ENCODE results near the gene VGLL4.

DNA sequence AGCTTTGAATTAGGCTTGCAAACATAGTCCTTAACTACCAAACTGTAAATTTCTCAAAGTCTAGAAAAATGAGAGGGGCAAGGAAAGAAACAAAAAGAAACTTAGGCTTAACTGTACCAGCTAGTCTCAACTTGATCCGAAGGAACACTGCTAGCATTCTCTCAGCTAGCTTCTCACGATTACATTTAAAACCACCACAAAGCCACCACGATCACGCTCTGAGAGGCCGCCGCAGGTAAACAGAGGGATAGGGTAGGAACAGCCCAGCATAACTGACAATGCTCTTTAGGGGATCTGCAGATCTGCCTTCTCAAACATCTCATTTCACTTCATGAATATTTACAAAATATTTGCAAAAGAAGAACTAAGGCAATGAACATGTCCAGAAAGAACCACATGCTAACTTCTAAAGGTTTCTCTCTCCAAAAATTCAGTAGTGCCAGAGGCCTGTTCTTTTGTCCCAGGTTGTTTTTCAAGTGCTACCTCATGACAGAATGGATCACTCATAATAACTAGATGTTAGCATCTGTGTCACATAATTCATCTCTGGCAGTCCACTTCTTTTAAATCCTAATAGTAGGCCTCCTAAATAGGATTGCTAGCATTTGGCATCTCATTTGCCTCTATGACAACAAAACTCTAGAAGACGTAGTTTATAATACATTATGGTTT, 18.9 kb downstream of the VGLL4 start:
- TF ChIP-seq, protein P1, sequence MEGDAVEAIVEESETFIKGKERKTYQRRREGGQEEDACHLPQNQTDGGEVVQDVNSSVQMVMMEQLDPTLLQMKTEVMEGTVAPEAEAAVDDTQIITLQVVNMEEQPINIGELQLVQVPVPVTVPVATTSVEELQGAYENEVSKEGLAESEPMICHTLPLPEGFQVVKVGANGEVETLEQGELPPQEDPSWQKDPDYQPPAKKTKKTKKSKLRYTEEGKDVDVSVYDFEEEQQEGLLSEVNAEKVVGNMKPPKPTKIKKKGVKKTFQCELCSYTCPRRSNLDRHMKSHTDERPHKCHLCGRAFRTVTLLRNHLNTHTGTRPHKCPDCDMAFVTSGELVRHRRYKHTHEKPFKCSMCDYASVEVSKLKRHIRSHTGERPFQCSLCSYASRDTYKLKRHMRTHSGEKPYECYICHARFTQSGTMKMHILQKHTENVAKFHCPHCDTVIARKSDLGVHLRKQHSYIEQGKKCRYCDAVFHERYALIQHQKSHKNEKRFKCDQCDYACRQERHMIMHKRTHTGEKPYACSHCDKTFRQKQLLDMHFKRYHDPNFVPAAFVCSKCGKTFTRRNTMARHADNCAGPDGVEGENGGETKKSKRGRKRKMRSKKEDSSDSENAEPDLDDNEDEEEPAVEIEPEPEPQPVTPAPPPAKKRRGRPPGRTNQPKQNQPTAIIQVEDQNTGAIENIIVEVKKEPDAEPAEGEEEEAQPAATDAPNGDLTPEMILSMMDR (conservative IDR thresholded peaks at IDR 0.05; ENCODE audit: low read depth, low read length) = no peak
- no peak for TF ChIP-seq MAZ (IDR thresholded peaks at IDR 0.05; ENCODE audit: borderline replicate concordance, low read depth, low read length)
- TF ChIP-seq POLR2A (IDR thresholded peaks at IDR 0.05; ENCODE audit: low read depth, low read length) = no peak
- no peak for TF ChIP-seq FOS (IDR thresholded peaks at IDR 0.05; ENCODE audit: low read depth, low read length)
- no peak for TF ChIP-seq MXI1 (IDR thresholded peaks at IDR 0.05; ENCODE audit: borderline replicate concordance, low read depth, low read length)
- no peak for TF ChIP-seq CHD1 (IDR thresholded peaks at IDR 0.05; ENCODE audit: low read depth, low read length)
- no peak for TF ChIP-seq RFX5 (IDR thresholded peaks at IDR 0.05; ENCODE audit: low read depth, low read length)
- TF ChIP-seq, protein P2, sequence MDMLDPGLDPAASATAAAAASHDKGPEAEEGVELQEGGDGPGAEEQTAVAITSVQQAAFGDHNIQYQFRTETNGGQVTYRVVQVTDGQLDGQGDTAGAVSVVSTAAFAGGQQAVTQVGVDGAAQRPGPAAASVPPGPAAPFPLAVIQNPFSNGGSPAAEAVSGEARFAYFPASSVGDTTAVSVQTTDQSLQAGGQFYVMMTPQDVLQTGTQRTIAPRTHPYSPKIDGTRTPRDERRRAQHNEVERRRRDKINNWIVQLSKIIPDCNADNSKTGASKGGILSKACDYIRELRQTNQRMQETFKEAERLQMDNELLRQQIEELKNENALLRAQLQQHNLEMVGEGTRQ (IDR thresholded peaks at IDR 0.05; ENCODE audit: low read depth, low read length) = no peak
- no peak for TF ChIP-seq NFE2L2 (IDR thresholded peaks at IDR 0.05; ENCODE audit: low read depth, low read length)
- TF ChIP-seq CEBPB (IDR thresholded peaks at IDR 0.05; ENCODE audit: low read depth, low read length) = no peak
- no peak for TF ChIP-seq SMC3 (IDR thresholded peaks at IDR 0.05; ENCODE audit: low read depth, low read length)
- TF ChIP-seq, protein P3, sequence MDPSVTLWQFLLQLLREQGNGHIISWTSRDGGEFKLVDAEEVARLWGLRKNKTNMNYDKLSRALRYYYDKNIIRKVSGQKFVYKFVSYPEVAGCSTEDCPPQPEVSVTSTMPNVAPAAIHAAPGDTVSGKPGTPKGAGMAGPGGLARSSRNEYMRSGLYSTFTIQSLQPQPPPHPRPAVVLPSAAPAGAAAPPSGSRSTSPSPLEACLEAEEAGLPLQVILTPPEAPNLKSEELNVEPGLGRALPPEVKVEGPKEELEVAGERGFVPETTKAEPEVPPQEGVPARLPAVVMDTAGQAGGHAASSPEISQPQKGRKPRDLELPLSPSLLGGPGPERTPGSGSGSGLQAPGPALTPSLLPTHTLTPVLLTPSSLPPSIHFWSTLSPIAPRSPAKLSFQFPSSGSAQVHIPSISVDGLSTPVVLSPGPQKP (IDR thresholded peaks at IDR 0.05; ENCODE audit: borderline replicate concordance, low read depth, low read length) = no peak
- TF ChIP-seq RAD21 (IDR thresholded peaks at IDR 0.05; ENCODE audit: low read length) = no peak

Measured in IMR-90 (cell line).